Measurements from ENCODE around the gene MOBP. TPM values are rescaled to one million over a fixed set of nuclear protein-coding genes. Genes with fewer than 3 reads are reported as not detected.
"Not testable (repeated sequence)": the region's sequence is repeated elsewhere in the genome, so short reads cannot be mapped to it uniquely, and the experiment has no call there.

MOBP gene
- total and polyA plus RNA-seq, 9 of the 15 experiments (the other 6 are each of a cell fraction or from before 2014, with no cell fraction given): 0.09 to 0.33 (median 0.11) TPM; not detected in 4

DNA sequence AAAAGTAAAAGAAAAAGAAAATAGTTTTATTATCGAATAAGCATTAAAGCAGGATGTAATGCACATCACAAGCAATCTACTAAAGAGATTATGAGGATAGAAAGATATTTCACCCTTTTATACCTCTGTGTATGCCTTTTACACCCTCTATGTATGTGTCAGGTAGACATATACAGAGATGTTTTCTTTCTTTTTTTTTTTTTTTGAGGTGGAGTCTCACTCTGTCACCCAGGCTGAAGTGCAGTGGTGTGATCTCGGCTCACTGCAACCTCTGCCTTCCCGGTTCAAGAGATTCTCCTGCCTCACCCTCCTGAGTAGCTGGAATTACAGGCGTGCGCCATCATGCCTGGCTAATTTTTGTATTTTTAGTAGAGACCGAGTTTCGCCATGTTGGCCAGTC lies 13.6 kb upstream of the MOBP start:
- in situ Hi-C loops (cut with MboI); H4K20me1 ChIP-seq (replicated peaks; ENCODE audit: control insufficient read depth, insufficient read depth, low read length); ATAC-seq; H3K9me1 ChIP-seq (ENCODE audit: control insufficient read depth, insufficient read depth, low read length); H3K79me2 ChIP-seq (ENCODE audit: control insufficient read depth, insufficient read depth, low read length); H3K9me3 ChIP-seq (replicated peaks; ENCODE audit: control insufficient read depth, insufficient read depth, low read depth, low read length); CTCF ChIA-PET (ENCODE audit: low intra/inter-chr PET ratio); H3K27ac ChIP-seq (ENCODE audit: extremely low read depth, low read depth, low read length); DNase-seq (ENCODE audit: extremely low read depth in 1 of 4, low spot score in 3 of 4); H2AFZ ChIP-seq (ENCODE audit: low read depth, low read length); intact Hi-C loops (cut with micrococcal nuclease); H3K4me2 ChIP-seq (ENCODE audit: insufficient read depth, low read length); H3K4me1 ChIP-seq (replicated peaks in 1 of 2; ENCODE audit: control insufficient read depth in 2 of 2, insufficient read depth in 2 of 2, low read length in 2 of 2); H3K36me3 ChIP-seq (ENCODE audit: control insufficient read depth, insufficient read depth, low read length); BruUV-seq (replicated peaks); FAIRE-seq; H3K4me3 ChIP-seq; H3K9ac ChIP-seq (ENCODE audit: insufficient read depth in 1 of 2, low read depth in 2 of 2, low read length in 2 of 2): not testable (repeated sequence)
- peaks cover 15 to 16% of the 10 kb centered on the region in 2 experiments; a peak in 4 of 5 replicates for H3K27me3 ChIP-seq (ENCODE audit: control insufficient read depth in 2 of 2, insufficient read depth in 2 of 2, low read length in 2 of 2)
- POLR2A ChIA-PET: interaction anchor here (0.7 kb wide), 1 partner anchor 258 kb away, joined by 3 read pairs; no protein-coding TSS in a partner anchor
- WGBS (ENCODE audit: insufficient coverage, low coverage, missing lambda C conversion rate): 2% methylated on average over 6 of the region's 7 CpGs

DNA sequence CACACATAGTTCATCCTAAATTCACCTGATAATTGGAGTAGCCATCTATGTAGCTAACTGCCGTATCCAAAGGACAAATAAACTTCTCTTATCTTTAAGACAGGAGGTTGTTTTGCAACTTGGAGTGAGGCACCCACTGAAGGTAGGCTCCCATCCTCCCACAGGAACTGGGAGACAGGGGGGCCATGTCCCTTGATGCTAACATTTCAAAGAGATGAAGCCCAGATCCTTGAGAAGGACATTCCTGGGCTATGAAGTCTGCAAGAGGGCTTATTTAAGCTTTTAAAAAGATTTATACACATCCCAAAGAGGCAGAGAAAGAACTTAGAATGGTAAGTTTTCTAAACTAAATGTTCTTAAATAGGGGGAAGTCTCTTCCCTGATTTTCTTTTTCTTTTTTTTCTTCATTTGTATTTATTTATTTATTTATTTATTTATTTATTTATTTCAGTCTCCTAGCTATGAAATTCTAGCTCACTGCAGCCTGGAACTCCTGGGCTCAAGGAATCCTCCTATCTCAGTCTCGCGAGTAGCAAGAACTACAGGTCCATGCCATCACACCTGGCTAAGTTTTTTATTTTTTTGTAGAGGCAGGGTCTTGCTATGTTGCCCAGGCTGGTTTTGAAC lies 12.8 kb upstream of the MOBP start:
- H3K4me2 ChIP-seq (ENCODE audit: insufficient read depth, low read length): no peak overlapping the region
- in situ Hi-C loops (cut with MboI) (no loop called here), intact Hi-C loops (cut with micrococcal nuclease) (no loop called here)
- no peaks in the 10 kb centered on the region for H3K79me2 ChIP-seq (ENCODE audit: control insufficient read depth, insufficient read depth, low read length)
- ATAC-seq: no peak
- 2% methylated on average over 3 of the region's 3 CpGs for WGBS (ENCODE audit: insufficient coverage, low coverage, missing lambda C conversion rate)
- H3K9me1 ChIP-seq (ENCODE audit: control insufficient read depth, insufficient read depth, low read length): no peaks in the 10 kb centered on the region
- FAIRE-seq: no peak
- peaks cover 15 to 16% of the 10 kb centered on the region in 2 experiments; a peak in 4 of 5 replicates for H3K27me3 ChIP-seq (ENCODE audit: control insufficient read depth in 2 of 2, insufficient read depth in 2 of 2, low read length in 2 of 2)
- POLR2A ChIA-PET: interaction anchor here (0.7 kb wide), 3 partner anchors 137 to 535 kb away, joined by 3 read pairs; no protein-coding TSS in a partner anchor
- H3K9ac ChIP-seq (ENCODE audit: insufficient read depth in 1 of 2, low read depth in 2 of 2, low read length in 2 of 2): no peak overlapping the region
- no peaks in the 10 kb centered on the region for H4K20me1 ChIP-seq (replicated peaks; ENCODE audit: control insufficient read depth, insufficient read depth, low read length)
- CTCF ChIA-PET (ENCODE audit: low intra/inter-chr PET ratio): no interaction called here
- no peak for DNase-seq (ENCODE audit: extremely low read depth in 1 of 4, low spot score in 3 of 4)
- no peaks in the 10 kb centered on the region; the same call in 1 of the 2 replicates for H3K9me3 ChIP-seq (replicated peaks; ENCODE audit: control insufficient read depth, insufficient read depth, low read depth, low read length)
- H3K36me3 ChIP-seq (ENCODE audit: control insufficient read depth, insufficient read depth, low read length): no peaks in the 10 kb centered on the region
- BruUV-seq (replicated peaks): no TSS peak
- peaks cover 0 to 5% of the 10 kb centered on the region in 2 experiments; a peak in 1 of 5 replicates for H3K4me1 ChIP-seq (replicated peaks in 1 of 2; ENCODE audit: control insufficient read depth in 2 of 2, insufficient read depth in 2 of 2, low read length in 2 of 2)
- no peak overlapping the region for H3K4me3 ChIP-seq
- no peak overlapping the region for H3K27ac ChIP-seq (ENCODE audit: extremely low read depth, low read depth, low read length)
- H2AFZ ChIP-seq (ENCODE audit: low read depth, low read length): no peak overlapping the region
- no peak for TF ChIP-seq JUND (IDR thresholded peaks at IDR 0.05; ENCODE audit: borderline replicate concordance, low read depth, low read length)
- TF ChIP-seq JUND (tag; IDR thresholded peaks at IDR 0.05; ENCODE audit: borderline replicate concordance, low read depth, low read length): no peak
- no peak for TF ChIP-seq PRPF4 (IDR thresholded peaks at IDR 0.05; ENCODE audit: insufficient read depth, low read depth, low read length, poor library complexity, severe bottlenecking)
- TF ChIP-seq TARDBP (IDR thresholded peaks at IDR 0.05): no peak
- TF ChIP-seq NEUROD1 (IDR thresholded peaks at IDR 0.05; ENCODE audit: borderline replicate concordance, low read depth, low read length, partially characterized antibody): no peak
- no peak for TF ChIP-seq TEAD1 (CRISPR knock-in tag; IDR thresholded peaks at IDR 0.05)
- no peak for TF ChIP-seq PTTG1 (tag; IDR thresholded peaks at IDR 0.05; ENCODE audit: low read depth)
- no peak for TF ChIP-seq PTRF (tag; IDR thresholded peaks at IDR 0.05)
- no peak for TF ChIP-seq ZNF384 (IDR thresholded peaks at IDR 0.05; ENCODE audit: low read depth, low read length)
- TF ChIP-seq KDM1A (IDR thresholded peaks at IDR 0.05): no peak
- no peak for TF ChIP-seq HNRNPLL (IDR thresholded peaks at IDR 0.05; ENCODE audit: low read depth, low read length, poor library complexity, severe bottlenecking)
- TF ChIP-seq ZNF75A (CRISPR knock-in tag; IDR thresholded peaks at IDR 0.05): no peak
- TF ChIP-seq POLR2H (tag; IDR thresholded peaks at IDR 0.05; ENCODE audit: low read depth): no peak
- TF ChIP-seq RCOR1 (IDR thresholded peaks at IDR 0.05; ENCODE audit: borderline replicate concordance in 1 of 2, low read depth in 2 of 2, low read length in 2 of 2): no peak
- TF ChIP-seq ESRRA (IDR thresholded peaks at IDR 0.05; ENCODE audit: borderline replicate concordance, low read depth): no peak

Data from K562 (cell line).